Lower leg skin (tissue), 4 donors: ENCODE results near the gene SF3B6. TPM values are rescaled to one million over a fixed set of nuclear protein-coding genes. Genes with fewer than 3 reads are reported as not detected.
A peak's percentile ranks its signal among the peaks of the same experiment; 100 is the strongest.

Experiments used
- DNase-seq, 2 donors: peaks; one replicate each; pipeline ENCODE4 v3.0.0-alpha.2; 2019; ENCODE audit warnings: low spot score in 2 of 2
- H3K4me3 ChIP-seq: fragments of 200-600 bp; sonication (generic); 2 replicates; pipeline ENCODE4 v1.5.1; 2017; ENCODE audit warnings: mild to moderate bottlenecking, low read depth; ENCODE audit not compliant: poor library complexity, severe bottlenecking
- POLR2A ChIP-seq, 2 donors: fragments of 450-650 bp; IDR thresholded peaks; one replicate each; pipeline ENCODE4 v1.6.1; 2016 to 2017; ENCODE audit warnings: antibody characterized with exemption in 2 of 2, mild to moderate bottlenecking in 1 of 2, moderate library complexity in 1 of 2
- WGBS, 2 donors: methylation state at CpG; one replicate each; pipeline ENCODE4 v1.1.5; 2018; 5-methylcytosine and 5-hydroxymethylcytosine counted together
- intact Hi-C: fragments of 100-400 bp; cut with DNase I; formaldehyde crosslinking; loops from one replicate; pipeline ENCODE4 v1.15.0; 2023; ENCODE audit warnings: low total_unique reads
- total RNA-seq, 4 donors: library from RNA; depleted of rRNA; stranded (reverse); fragments of >200 nt; gene quantifications; one replicate each; pipeline ENCODE4 v1.1.0, GENCODE V29; 2016
- TF ChIP-seq, protein P1 (sequence below), 3 donors: fragments of 450-650 bp; IDR thresholded peaks; one replicate each; pipeline ENCODE4 v1.5.1; 2016; ENCODE audit warnings: antibody characterized with exemption in 3 of 3, mild to moderate bottlenecking in 3 of 3, moderate library complexity in 2 of 3

The SF3B6 gene
- total RNA-seq, 4 donors from 2014 or later = 81.3 to 90.8 (median 86.5) TPM

DNA sequence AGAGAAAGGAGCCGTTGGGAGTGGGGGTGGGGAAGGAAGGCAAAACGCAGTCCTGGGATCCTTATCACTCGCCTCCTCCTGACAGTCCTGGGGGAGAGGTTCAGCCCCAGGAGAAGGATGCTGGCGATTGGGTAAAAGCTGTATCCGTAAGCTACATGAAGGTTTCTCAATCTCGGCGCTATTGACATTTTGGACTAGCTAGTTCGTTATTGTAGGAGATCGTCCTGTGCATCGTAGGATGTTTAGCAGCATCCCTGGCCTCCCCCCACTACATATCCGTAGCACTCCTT, 9.0 kb upstream of the SF3B6 start:
- TF ChIP-seq, protein P1, sequence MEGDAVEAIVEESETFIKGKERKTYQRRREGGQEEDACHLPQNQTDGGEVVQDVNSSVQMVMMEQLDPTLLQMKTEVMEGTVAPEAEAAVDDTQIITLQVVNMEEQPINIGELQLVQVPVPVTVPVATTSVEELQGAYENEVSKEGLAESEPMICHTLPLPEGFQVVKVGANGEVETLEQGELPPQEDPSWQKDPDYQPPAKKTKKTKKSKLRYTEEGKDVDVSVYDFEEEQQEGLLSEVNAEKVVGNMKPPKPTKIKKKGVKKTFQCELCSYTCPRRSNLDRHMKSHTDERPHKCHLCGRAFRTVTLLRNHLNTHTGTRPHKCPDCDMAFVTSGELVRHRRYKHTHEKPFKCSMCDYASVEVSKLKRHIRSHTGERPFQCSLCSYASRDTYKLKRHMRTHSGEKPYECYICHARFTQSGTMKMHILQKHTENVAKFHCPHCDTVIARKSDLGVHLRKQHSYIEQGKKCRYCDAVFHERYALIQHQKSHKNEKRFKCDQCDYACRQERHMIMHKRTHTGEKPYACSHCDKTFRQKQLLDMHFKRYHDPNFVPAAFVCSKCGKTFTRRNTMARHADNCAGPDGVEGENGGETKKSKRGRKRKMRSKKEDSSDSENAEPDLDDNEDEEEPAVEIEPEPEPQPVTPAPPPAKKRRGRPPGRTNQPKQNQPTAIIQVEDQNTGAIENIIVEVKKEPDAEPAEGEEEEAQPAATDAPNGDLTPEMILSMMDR (IDR thresholded peaks at IDR 0.05) = no peak
- TF ChIP-seq POLR2A (IDR thresholded peaks at IDR 0.05) = no peak
- H3K4me3 ChIP-seq = peak overlapping the region; percentile 41
- DNase-seq = no peak
- intact Hi-C loops = loop anchor here (10.0 kb wide), 2 partner anchors 150 to 260 kb away; no protein-coding TSS in a partner anchor
- 17 to 32% methylated on average over 11 of the region's 11 CpGs for WGBS, 2 donors

DNA sequence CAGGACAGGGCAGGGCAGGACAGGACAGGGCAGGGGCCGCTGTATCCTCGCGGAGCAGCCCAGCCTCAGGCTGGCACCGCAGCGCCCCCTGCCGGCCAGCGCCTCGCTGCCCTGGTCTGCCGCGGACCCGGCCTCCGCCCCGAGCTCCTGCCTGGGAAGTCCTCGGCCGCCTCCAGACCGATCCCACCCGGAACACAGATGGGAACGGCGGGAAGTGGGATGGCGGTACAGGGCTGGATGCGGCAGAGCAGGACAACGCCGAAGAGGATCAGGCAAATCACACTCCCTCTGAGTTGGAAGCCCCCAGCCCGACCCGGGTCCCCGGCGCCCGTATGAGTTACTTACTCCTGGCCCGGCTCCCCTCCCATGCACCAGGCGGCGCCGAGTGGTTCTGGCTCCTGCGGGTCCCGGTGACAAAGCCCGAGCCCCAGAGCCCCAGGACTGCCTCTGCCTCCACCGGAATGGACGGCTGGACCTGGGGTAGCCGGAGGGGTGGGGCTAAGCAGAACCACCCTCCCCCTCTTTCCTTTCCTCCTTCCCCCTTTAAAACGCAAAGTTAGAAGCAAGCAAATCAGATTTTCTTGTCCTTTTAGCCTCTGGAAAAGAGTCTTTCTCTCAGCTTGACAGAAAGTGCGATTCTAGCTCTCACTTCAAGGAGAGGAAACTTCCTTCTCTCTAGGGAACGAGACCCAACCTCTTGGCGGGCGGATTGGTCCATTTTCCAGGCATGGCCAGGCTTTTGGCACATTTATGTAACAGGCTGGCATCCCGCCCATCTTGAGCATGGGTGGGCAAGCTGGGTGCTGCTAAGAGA, 8.5 kb upstream of the SF3B6 start, which contains the start of gene TP53I3:
TP53I3 (minus strand) TSS at position 449 of the 814 bp plus-strand sequence. CDS start 508 bp downstream, outside the sequence.
- TF ChIP-seq POLR2A (IDR thresholded peaks at IDR 0.05) = no peak
- TF ChIP-seq, protein P1 (IDR thresholded peaks at IDR 0.05) = peak in 2 of 3 donors; percentile 4 to 75
- peak; percentile 79 to 98 for DNase-seq
- intact Hi-C loops = loop anchor here (10.0 kb wide), 2 partner anchors 150 to 260 kb away; no protein-coding TSS in a partner anchor
- peak within 1 kb of the TSS; percentile 41 for H3K4me3 ChIP-seq
- WGBS, 2 donors = 2% methylated on average over 38 to 44 of the region's 44 CpGs

GRCh38 chr2:24083567-24084385, 7.7 kb upstream of the SF3B6 start:
- DNase-seq = peak; percentile 80 to 81
- TF ChIP-seq, protein P1 (IDR thresholded peaks at IDR 0.05) = no peak
- peak overlapping the region; percentile 41 for H3K4me3 ChIP-seq
- intact Hi-C loops = loop anchor here (10.0 kb wide), 2 partner anchors 149 to 259 kb away; no protein-coding TSS in a partner anchor
- 8 to 12% methylated on average over 18 to 30 of the region's 30 CpGs for WGBS, 2 donors

- TF ChIP-seq POLR2A (IDR thresholded peaks at IDR 0.05) = no peak
- TF ChIP-seq, protein P1 (IDR thresholded peaks at IDR 0.05) = no peak
- WGBS, 2 donors = 74 to 87% methylated on average over 8 of the region's 8 CpGs
- DNase-seq = peak in 1 of 2 donors; percentile 80
- intact Hi-C loops = loop anchor here (10.0 kb wide), 2 partner anchors 148 to 258 kb away; no protein-coding TSS in a partner anchor
- no peak overlapping the region for H3K4me3 ChIP-seq
These were observed 6.9 kb upstream of the SF3B6 start for GRCh38 chr2:24082787-24083566.

- TF ChIP-seq, protein P1 (IDR thresholded peaks at IDR 0.05) = no peak
- TF ChIP-seq POLR2A (IDR thresholded peaks at IDR 0.05) = no peak
- no peak for DNase-seq
- intact Hi-C loops = loop anchor here (10.0 kb wide), 2 partner anchors 146 to 256 kb away; no protein-coding TSS in a partner anchor
- WGBS, 2 donors = 54 to 76% methylated on average over 2 of the region's 2 CpGs
- H3K4me3 ChIP-seq = no peak overlapping the region
These were observed 4.6 kb upstream of the SF3B6 start for GRCh38 chr2:24080701-24081100.
